Aorta (tissue), 5 donors: ENCODE data around the gene NOS3. TPM values are rescaled to one million over a fixed set of nuclear protein-coding genes. Genes with fewer than 3 reads are reported as not detected.
A peak's percentile ranks its signal among the peaks of the same experiment; 100 is the strongest.
"Not testable (repeated sequence)": the region's sequence is repeated elsewhere in the genome, so short reads cannot be mapped to it uniquely, and the experiment has no call there.

ENCODE experiments used
- ATAC-seq: fragments of 200-7000 bp; cut with Tn5 transposase; one replicate; pipeline ENCODE4 v1.9.1; 2022; ENCODE audit warnings: moderate library complexity; ENCODE audit not compliant: low FRiP score
- DNase-seq, 2 donors: peaks; one replicate each; pipeline ENCODE4 v3.0.0-alpha.2; 2020
- H3K27ac ChIP-seq, 2 donors: one replicate each; pipeline ENCODE4 v1.5.1; 2013; ENCODE audit warnings: low read length in 2 of 2, mild to moderate bottlenecking in 2 of 2, moderate library complexity in 2 of 2, control low read depth in 1 of 2, inconsistent platforms in 1 of 2, low read depth in 1 of 2
- H3K27me3 ChIP-seq, 2 donors: one replicate each; pipeline ENCODE4 v1.6.1; 2013; ENCODE audit warnings: control low read depth in 1 of 2, low read length in 1 of 2, mild to moderate bottlenecking in 1 of 2, moderate library complexity in 1 of 2; ENCODE audit not compliant: insufficient read depth in 2 of 2, control insufficient read depth in 1 of 2
- H3K36me3 ChIP-seq, 2 donors: one replicate each; pipeline ENCODE4 v1.6.1; 2013; ENCODE audit warnings: control low read depth in 1 of 2, low read length in 1 of 2, mild to moderate bottlenecking in 1 of 2; ENCODE audit not compliant: insufficient read depth in 2 of 2, control insufficient read depth in 1 of 2
- H3K4me1 ChIP-seq, 2 donors: one replicate each; pipeline ENCODE4 v1.6.1; 2013; ENCODE audit warnings: low read length in 2 of 2, control low read depth in 1 of 2, mild to moderate bottlenecking in 1 of 2, moderate library complexity in 1 of 2; ENCODE audit not compliant: insufficient read depth in 2 of 2, control insufficient read depth in 1 of 2
- H3K4me3 ChIP-seq, 2 donors: one replicate each; pipeline ENCODE4 v1.5.1; 2013; ENCODE audit warnings: low read length in 2 of 2, control low read depth in 1 of 2, mild to moderate bottlenecking in 1 of 2
- H3K9me3 ChIP-seq: one replicate; pipeline ENCODE4 v1.6.1; 2013; ENCODE audit warnings: mild to moderate bottlenecking, low read length; ENCODE audit not compliant: control insufficient read depth
- WGBS, 2 donors: extraction: QIAGEN DNeasy Blood & Tissue Kit; methylation state at CpG; one replicate each; pipeline ENCODE4 v1.1.7; 2013; 5-methylcytosine and 5-hydroxymethylcytosine counted together
- intact Hi-C, 2 donors: fragments of 100-400 bp; cut with DNase I; formaldehyde crosslinking; loops; one replicate each; pipeline versions ENCODE4 v1.14.2 to v1.15.0; 2022
- polyA plus RNA-seq, 2 donors: library from polyadenylated mRNA; stranded (reverse); fragments of 200-250 nt; gene quantifications; one replicate each; pipeline ENCODE4 v1.2.3, GENCODE V29; 2013
- total RNA-seq, 2 donors: library from RNA; stranded (reverse); fragmentation: NEBNext Ultra II Directional; extraction: Animal tissue kit (Norgen Biotek cat#: 25700); gene quantifications; one replicate each; pipeline ENCODE4 v1.2.1, GENCODE V29; 2021
- donor health status: healthy with polysubstance abuse.
- donor health status: Bipolar disorder and iron deficiency.
- donor health status: DM: no; HTN: no; CAD: no.
- donor health status: DM: no; HTN: no; CAD: no.
- donor health status: DM: yes; HTN: yes; CAD: no.

Gene NOS3
- total and polyA plus RNA-seq, 4 donors = 0.63 to 32.4 (median 22.7) TPM

DNA sequence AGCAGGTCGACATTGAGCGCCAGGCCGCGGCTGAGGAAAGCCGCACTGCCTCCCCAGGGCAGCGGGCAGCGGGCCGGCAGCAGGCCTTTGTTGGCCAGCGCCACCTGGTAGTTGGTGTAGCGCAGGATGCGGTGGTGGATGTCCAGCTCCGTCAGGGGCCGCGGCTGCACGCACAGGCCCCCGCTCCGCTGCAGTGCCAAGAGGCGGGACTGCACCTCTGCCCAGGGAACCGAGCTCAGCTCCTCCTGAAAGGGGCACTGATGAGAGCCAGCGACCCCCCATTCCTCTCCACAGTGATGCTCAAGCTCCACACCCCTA lies 28.3 kb downstream of the NOS3 start:
- H3K9me3 ChIP-seq = no peaks in the 10 kb centered on the region
- H3K4me3 ChIP-seq = no peak overlapping the region
- DNase-seq = no peak
- 9 to 14% methylated on average over 19 to 20 of the region's 20 CpGs for WGBS, 2 donors
- no peaks in the 10 kb centered on the region for H3K36me3 ChIP-seq
- H3K27ac ChIP-seq = no peak overlapping the region
- intact Hi-C loops = loop anchor here in 1 of 2 donors (5.0 kb wide), 1 partner anchor 122 kb away; no protein-coding TSS in a partner anchor
- no peaks in the 10 kb centered on the region for H3K4me1 ChIP-seq
- H3K27me3 ChIP-seq = no peaks in the 10 kb centered on the region
- ATAC-seq = no peak

DNA sequence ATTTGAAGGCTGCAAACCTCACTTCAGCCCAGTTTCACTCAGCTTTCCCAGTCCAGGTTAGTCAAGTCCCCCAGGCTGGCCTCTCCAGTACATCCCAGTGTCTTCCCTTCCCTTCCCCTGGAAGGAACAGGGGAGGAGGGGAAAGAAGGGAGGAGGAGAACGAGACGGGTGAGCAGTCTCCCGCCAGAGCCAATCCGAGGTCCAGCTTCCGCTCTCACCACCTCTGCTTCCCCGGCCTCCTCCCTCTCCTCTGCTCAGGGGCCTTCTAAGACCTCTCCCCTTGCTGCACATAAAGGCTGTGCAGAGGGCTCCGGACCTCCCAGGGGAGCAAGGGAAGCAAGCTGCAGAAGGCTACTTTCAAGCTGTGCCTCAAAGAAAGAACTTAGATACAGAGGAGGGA lies 29.4 kb downstream of the NOS3 start:
- 39 to 41% methylated on average over 7 of the region's 7 CpGs for WGBS, 2 donors
- no peak overlapping the region for H3K27ac ChIP-seq
- H3K9me3 ChIP-seq = no peaks in the 10 kb centered on the region

DNA sequence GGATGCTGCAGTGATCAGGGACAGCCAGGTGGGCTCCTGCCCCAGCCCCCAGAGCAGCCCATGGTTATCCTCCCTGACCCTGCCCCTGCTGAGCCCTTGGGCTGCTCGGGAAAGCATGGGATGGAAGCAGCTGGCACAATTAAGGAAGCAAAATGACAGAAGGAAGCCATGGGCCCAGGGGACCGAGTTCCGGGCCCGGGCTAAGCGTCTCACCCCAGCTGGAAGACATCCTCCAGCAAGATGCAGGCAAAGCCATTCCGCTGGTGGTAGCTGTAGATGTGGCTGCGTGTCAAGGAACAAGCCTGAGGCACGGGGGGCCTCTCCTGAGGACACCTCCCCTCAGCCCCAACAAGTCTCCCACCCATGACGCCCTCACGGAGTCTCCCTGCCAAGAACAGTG lies 32.4 kb downstream of the NOS3 start:
- intact Hi-C loops = no loop called here
- DNase-seq (no peak), ATAC-seq (no peak)
- Histone ChIP-seq H3K27ac (no peak overlapping the region), H3K4me1 (no peaks in the 10 kb centered on the region), H3K36me3 (no peaks in the 10 kb centered on the region), H3K9me3 (no peaks in the 10 kb centered on the region), H3K27me3 (no peaks in the 10 kb centered on the region), H3K4me3 (no peak overlapping the region)
- WGBS, 2 donors = 74 to 79% methylated on average over 10 of the region's 10 CpGs

More for the DNA sequence above, 29.4 kb downstream of the NOS3 start:
- no peaks in the 10 kb centered on the region for H3K4me1 ChIP-seq
- intact Hi-C loops = no loop called here
- ATAC-seq = no peak
- H3K36me3 ChIP-seq = no peaks in the 10 kb centered on the region
- no peak for DNase-seq
- H3K27me3 ChIP-seq = no peaks in the 10 kb centered on the region
- H3K4me3 ChIP-seq = no peak overlapping the region

DNA sequence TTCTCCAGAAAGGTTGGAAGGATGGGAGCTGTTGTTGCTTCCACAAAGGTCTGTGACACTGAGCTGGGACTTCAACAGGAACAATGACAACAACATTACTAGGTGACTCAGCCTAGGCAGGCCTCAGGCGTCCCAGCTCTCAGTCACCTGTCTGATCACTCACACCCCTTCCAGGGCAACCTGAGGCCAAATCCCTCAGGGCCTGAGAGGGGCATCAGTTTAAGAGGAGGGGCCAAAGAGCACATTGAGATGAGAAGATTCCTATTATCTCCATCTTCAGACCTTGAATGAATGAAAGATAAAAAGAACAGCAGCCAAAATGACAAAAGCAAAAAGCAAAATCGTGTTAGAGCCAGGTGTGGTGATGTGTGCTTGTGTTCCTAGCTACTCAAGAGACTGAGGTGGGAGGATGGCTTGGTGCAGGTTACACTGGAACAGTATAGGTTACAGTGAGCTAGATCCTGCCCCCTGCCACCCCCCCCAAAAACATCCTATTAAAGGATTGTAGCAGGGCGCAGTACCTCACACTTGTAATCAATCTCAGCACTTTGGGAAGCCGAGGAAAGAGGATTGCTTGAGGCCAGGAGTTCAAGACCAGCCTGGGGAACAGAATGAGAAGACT lies 33.7 kb downstream of the NOS3 start, which contains the start of gene ATG9B:
TSS of gene ATG9B (minus strand) at position 60 of the 622 bp plus-strand sequence. CDS start 71 bp downstream, outside the sequence.
- no peak within 1 kb of the TSS for H3K27ac ChIP-seq
- H3K36me3 ChIP-seq = no peaks in the 10 kb centered on the region
- ATAC-seq (no peak), DNase-seq (no peak)
- H3K4me3 ChIP-seq = no peak within 1 kb of the TSS
- no peaks in the 10 kb centered on the region for H3K9me3 ChIP-seq
- 79 to 88% methylated on average over 4 of the region's 4 CpGs for WGBS, 2 donors
- H3K27me3 ChIP-seq = no peaks in the 10 kb centered on the region
- intact Hi-C loops = loop anchor here (5.0 kb wide), 1 partner anchor 88 kb away; no protein-coding TSS in a partner anchor
- no peaks in the 10 kb centered on the region for H3K4me1 ChIP-seq

DNA sequence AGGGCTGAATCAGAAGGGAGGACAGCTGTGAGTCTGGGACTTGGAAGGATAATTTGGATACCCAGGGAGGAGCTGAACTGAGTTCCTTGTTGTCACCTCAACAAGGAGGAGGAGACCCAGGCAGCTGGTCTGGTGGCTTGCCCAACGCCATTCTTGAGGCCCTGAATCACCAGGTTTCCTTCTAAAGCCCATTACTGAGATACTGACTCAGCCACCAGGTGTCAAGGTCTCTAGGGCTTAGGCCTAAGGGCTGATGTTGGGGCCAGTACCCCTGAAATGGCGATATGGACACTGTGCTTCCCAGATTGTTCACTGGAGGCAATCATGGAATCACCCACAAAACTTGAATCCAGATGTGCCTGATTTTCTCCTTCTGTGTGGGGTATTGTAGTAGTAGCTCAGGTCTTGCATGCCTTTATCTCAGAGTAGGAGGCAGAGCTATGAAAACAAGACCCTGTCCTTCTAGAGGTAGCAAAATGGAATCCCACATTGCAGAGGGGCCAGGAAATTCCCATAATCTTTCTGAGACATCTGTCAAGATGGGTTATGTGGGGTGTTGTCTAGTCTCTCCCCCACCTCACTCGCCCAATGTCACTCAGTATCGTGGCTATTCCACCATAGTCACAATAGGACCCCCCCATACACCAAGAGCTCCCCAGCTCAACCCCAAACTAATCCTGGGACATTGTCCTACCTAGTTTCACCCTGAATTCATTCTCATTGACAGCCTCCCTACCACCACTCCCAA lies 35.3 kb downstream of the NOS3 start:
- intact Hi-C loops = loop anchor here (5.0 kb wide), 1 partner anchor 86 kb away; no protein-coding TSS in a partner anchor
- Histone ChIP-seq H3K27me3 (no peaks in the 10 kb centered on the region), H3K9me3 (no peaks in the 10 kb centered on the region), H3K4me3 (no peak overlapping the region), H3K36me3 (no peaks in the 10 kb centered on the region), H3K27ac (no peak overlapping the region), H3K4me1 (no peaks in the 10 kb centered on the region)
- 91 to 93% methylated on average over 4 of the region's 4 CpGs for WGBS, 2 donors
- DNase-seq = no peak
- ATAC-seq = no peak

DNA sequence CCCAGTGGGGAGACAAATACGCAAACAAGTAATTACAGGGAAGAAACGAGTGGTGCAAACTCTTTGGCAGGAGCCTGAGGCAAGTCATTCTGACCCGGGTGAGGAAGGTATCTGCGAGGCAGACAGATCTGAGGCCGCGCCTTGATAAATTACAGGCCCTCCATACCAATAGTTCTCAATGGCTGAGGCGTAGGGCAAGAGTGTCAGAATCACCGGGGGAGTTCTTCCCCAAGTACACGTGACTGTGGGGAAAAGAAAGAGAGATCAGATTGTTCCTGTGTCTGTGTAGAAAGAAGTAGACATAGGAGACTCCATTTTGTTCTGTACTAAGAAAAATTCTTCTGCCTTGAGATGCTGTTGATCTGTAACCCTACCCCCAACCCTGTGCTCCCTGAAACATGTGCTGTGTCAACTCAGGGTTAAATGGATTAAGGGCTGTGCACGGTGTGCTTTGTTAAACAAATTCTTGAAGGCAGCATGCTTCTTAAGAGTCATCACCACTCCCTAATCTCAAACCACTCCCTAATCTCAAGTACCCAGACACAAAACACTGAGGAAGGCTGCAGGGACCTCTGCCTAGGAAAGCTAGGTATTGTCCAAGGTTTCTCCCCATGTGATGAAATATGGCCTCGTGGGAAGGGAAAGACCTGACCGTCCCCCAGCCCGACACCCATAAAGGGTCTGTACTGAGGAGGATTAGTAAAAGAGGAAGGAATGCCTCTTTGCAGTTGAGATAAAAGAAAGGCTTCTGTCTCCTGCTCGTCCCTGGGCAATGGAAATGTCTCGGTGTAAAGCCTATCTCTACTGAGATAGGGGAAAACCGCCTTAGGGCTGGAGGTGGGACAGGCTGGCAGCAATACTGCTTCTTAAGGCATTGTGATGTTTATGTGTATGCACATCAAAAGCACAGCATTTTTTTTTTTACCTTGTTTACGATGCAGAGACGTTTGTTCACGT lies 36.2 kb downstream of the NOS3 start:
- not testable (repeated sequence) for H3K9me3 ChIP-seq, H3K27me3 ChIP-seq, ATAC-seq, H3K27ac ChIP-seq, DNase-seq, H3K36me3 ChIP-seq, H3K4me3 ChIP-seq, H3K4me1 ChIP-seq
- WGBS, 2 donors = 56 to 61% methylated on average over 19 of the region's 19 CpGs
- intact Hi-C loops = loop anchor here (5.0 kb wide), 1 partner anchor 85 kb away; no protein-coding TSS in a partner anchor

DNA sequence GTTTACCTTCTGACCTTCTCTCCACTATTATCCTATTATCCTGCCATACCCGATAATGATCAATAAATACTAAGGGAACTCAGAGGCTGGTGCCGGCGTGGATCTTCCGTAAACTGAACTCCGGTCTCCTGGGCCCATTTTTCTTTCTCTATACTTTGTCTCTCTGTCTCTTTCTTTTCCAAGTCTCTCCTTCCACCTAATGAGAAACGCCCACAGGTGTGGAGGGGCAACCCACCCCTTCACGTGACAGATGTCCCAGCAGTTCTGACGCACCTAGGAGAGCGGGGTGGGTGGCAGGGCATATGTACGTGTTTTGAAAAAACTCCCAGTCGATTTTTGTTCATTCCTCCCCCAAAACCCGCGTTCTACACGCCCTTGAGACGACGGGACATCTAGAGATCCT lies 36.9 kb downstream of the NOS3 start:
- 7 to 13% methylated on average over 16 of the region's 16 CpGs for WGBS, 2 donors
- H3K4me1 ChIP-seq, H3K27ac ChIP-seq, H3K36me3 ChIP-seq, DNase-seq, H3K9me3 ChIP-seq, ATAC-seq, H3K27me3 ChIP-seq: not testable (repeated sequence)
- intact Hi-C loops = loop anchor here (2.0 to 5.0 kb wide), 3 partner anchors 31 to 85 kb away; partner anchors contain the start of genes SLC4A2 (in 1 of the 2) and TMUB1 (in 1 of the 2)
- peak overlapping the region; percentile 37 to 62 for H3K4me3 ChIP-seq
